SK-N-SH (cell line): ENCODE data around the gene ATXN7L2. TPM values are rescaled to one million over a fixed set of nuclear protein-coding genes. Genes with fewer than 3 reads are reported as not detected.

Experiments
- CTCF ChIA-PET: fragments of 300-600, 350-600 bp; formaldehyde crosslinking; extraction: SDS; loops from one replicate; lab custom pipeline; 2021; lab: Yijun Ruan, JAX
- POLR2A ChIA-PET: fragments of 350-600 bp; sonication (Branson Sonifier 250); formaldehyde crosslinking; extraction: SDS; loops from one replicate; lab custom pipeline; 2020; ENCODE audit warnings: antibody characterized with exemption, inconsistent platforms; lab: Yijun Ruan, JAX
- DNase-seq: peaks from one replicate; pipeline ENCODE4 v3.0.0; 2012
- H2AFZ ChIP-seq: fragments of 200-600 bp; sonication (generic); 2 replicates; pipeline ENCODE4 v1.8.1; 2016; ENCODE audit warnings: antibody characterized with exemption, mild to moderate bottlenecking, low read depth
- H3F3A ChIP-seq: fragments of 200-600 bp; sonication (generic); replicated peaks from 2 replicates; pipeline ENCODE3; 2016; ENCODE audit warnings: antibody characterized with exemption, mild to moderate bottlenecking; ENCODE audit not compliant: insufficient read depth
- H3K27ac ChIP-seq, 2 experiments: fragments of 200-500 bp in 1 of 2; fragments of 200-600 bp in 1 of 2; sonication (Bioruptor generic) in 1 of 2; sonication (generic), shearing (Covaris generic) in 1 of 2; 2 replicates each; pipeline versions ENCODE4 v1.5.1 to v1.6.1; 2014 to 2016; ENCODE audit warnings: low read depth in 2 of 2, inconsistent platforms in 1 of 2, low read length in 1 of 2, mild to moderate bottlenecking in 1 of 2, mixed read lengths in 1 of 2
- H3K27me3 ChIP-seq: fragments of 200-600 bp; sonication (generic), shearing (Covaris generic); 2 replicates; pipeline ENCODE4 v1.6.1; 2016; ENCODE audit warnings: mixed run types; ENCODE audit not compliant: insufficient read depth
- H3K36me3 ChIP-seq, 2 experiments: fragments of 200-500 bp in 1 of 2; fragments of 200-600 bp in 1 of 2; sonication (Bioruptor generic) in 1 of 2; sonication (generic) in 1 of 2; replicated peaks in 1 of 2; 2 replicates each; pipeline versions ENCODE3 to v1.5.1; 2014 to 2016; ENCODE audit warnings: low read length in 1 of 2, mild to moderate bottlenecking in 1 of 2; ENCODE audit not compliant: insufficient read depth in 2 of 2, control insufficient read depth in 1 of 2
- H3K4me1 ChIP-seq, 2 experiments: fragments of 200-500 bp in 1 of 2; fragments of 200-600 bp in 1 of 2; sonication (Bioruptor generic) in 1 of 2; sonication (generic), shearing (Covaris generic) in 1 of 2; 2 replicates each; pipeline versions ENCODE4 v1.5.1 to v1.6.1; 2014 to 2016; ENCODE audit warnings: low read depth in 1 of 2, low read length in 1 of 2, mixed run types in 1 of 2; ENCODE audit not compliant: insufficient read depth in 2 of 2, control insufficient read depth in 1 of 2
- H3K4me2 ChIP-seq: fragments of 200-600 bp; sonication (generic), shearing (Covaris generic); 2 replicates; pipeline ENCODE4 v1.6.1; 2017; ENCODE audit warnings: mixed run types
- H3K4me3 ChIP-seq, 2 experiments: fragments of 200-500 bp in 1 of 2; fragments of 200-600 bp in 1 of 2; sonication (Bioruptor generic) in 1 of 2; sonication (generic), shearing (Covaris generic) in 1 of 2; 2 replicates each; pipeline versions ENCODE4 v1.5.1 to v1.8.1; 2014 to 2016; ENCODE audit warnings: low read depth in 2 of 2, inconsistent platforms in 1 of 2, low read length in 1 of 2, mild to moderate bottlenecking in 1 of 2, mixed read lengths in 1 of 2, moderate library complexity in 1 of 2
- H3K79me2 ChIP-seq: fragments of 200-600 bp; sonication (generic); 2 replicates; pipeline ENCODE4 v1.8.1; 2017; ENCODE audit warnings: mild to moderate bottlenecking; ENCODE audit not compliant: insufficient read depth
- H3K9ac ChIP-seq: fragments of 200-600 bp; sonication (generic); 2 replicates; pipeline ENCODE4 v1.6.1; 2017; ENCODE audit warnings: mixed run types
- H3K9me2 ChIP-seq: fragments of 200-600 bp; sonication (generic); 2 replicates; pipeline ENCODE4 v1.6.1; 2017; ENCODE audit warnings: mixed run types
- H3K9me3 ChIP-seq: fragments of 200-600 bp; sonication (generic); 2 replicates; pipeline ENCODE4 v1.6.1; 2017; ENCODE audit warnings: mixed run types, mild to moderate bottlenecking, moderate library complexity
- H4K20me1 ChIP-seq: fragments of 200-600 bp; sonication (generic); 2 replicates; pipeline ENCODE4 v1.6.1; 2017; ENCODE audit warnings: mild to moderate bottlenecking, mixed run types; ENCODE audit not compliant: insufficient read depth
- CHD2 ChIP-seq: fragments of 150-350 bp; IDR thresholded peaks from 2 replicates; pipeline ENCODE4 v1.6.1; 2018; ENCODE audit warnings: low read length; ENCODE audit not compliant: partially characterized antibody
- ELF1 ChIP-seq: IDR thresholded peaks from 2 replicates; pipeline ENCODE4 v1.4.0; 2012
- EP300 ChIP-seq, 2 experiments: IDR thresholded peaks; 2 replicates each; pipeline versions ENCODE4 v1.4.0 to v1.6.1; 2012; ENCODE audit warnings: borderline replicate concordance in 1 of 2, low read depth in 1 of 2, low read length in 1 of 2
- EZH2phosphoT487 ChIP-seq: fragments of 200-600 bp; sonication (generic); IDR thresholded peaks from 2 replicates; pipeline ENCODE4 v1.6.1; 2017; ENCODE audit warnings: low read depth, mixed run types, mild to moderate bottlenecking, antibody characterized with exemption, moderate library complexity, borderline replicate concordance
- FOSL2 ChIP-seq: IDR thresholded peaks from 2 replicates; pipeline ENCODE4 v1.4.0; 2012; ENCODE audit warnings: low read depth, mild to moderate bottlenecking, moderate library complexity, borderline replicate concordance
- FOXJ3 ChIP-seq: sonication (generic); formaldehyde crosslinking; IDR thresholded peaks from 2 replicates; pipeline ENCODE4 v1.5.1; 2020; ENCODE audit warnings: mild to moderate bottlenecking, missing genetic modification reagents
- FOXM1 ChIP-seq: IDR thresholded peaks from 2 replicates; pipeline ENCODE4 v1.4.0; 2012; ENCODE audit warnings: low read depth, mild to moderate bottlenecking
- GABPA ChIP-seq: IDR thresholded peaks from 2 replicates; pipeline ENCODE4 v1.4.0; 2012; ENCODE audit warnings: low read depth, mild to moderate bottlenecking
- GATA2 ChIP-seq: sonication (generic); formaldehyde crosslinking; IDR thresholded peaks from 2 replicates; pipeline ENCODE4 v1.5.0; 2020; ENCODE audit warnings: mild to moderate bottlenecking, missing genetic modification reagents
- IRF3 ChIP-seq: fragments of 150-350 bp; IDR thresholded peaks from 2 replicates; pipeline ENCODE4 v1.6.1; 2016; ENCODE audit warnings: mild to moderate bottlenecking, low read depth, low read length
- MAX ChIP-seq: IDR thresholded peaks from 2 replicates; pipeline ENCODE4 v1.4.0; 2012; ENCODE audit warnings: low read depth
- MXI1 ChIP-seq: IDR thresholded peaks from 2 replicates; pipeline ENCODE4 v1.6.1; 2012; ENCODE audit warnings: mild to moderate bottlenecking, low read depth, low read length, improper control_type of control experiment
- NRF1 ChIP-seq: IDR thresholded peaks from 2 replicates; pipeline ENCODE4 v1.6.1; 2012; ENCODE audit warnings: low read depth, mild to moderate bottlenecking, low read length
- SIN3A ChIP-seq: IDR thresholded peaks from 2 replicates; pipeline ENCODE4 v1.6.1; 2012; ENCODE audit warnings: low read depth, mild to moderate bottlenecking, low read length, moderate library complexity, borderline replicate concordance
- SMC3 ChIP-seq: IDR thresholded peaks from 2 replicates; pipeline ENCODE4 v1.6.1; 2012; ENCODE audit warnings: low read depth, low read length, improper control_type of control experiment
- TCF12 ChIP-seq: IDR thresholded peaks from 2 replicates; pipeline ENCODE4 v1.4.0; 2012
- TEAD4 ChIP-seq: IDR thresholded peaks from 2 replicates; pipeline ENCODE4 v1.4.0; 2012; ENCODE audit warnings: mild to moderate bottlenecking, borderline replicate concordance; ENCODE audit not compliant: insufficient read depth
- USF1 ChIP-seq: IDR thresholded peaks from 2 replicates; pipeline ENCODE4 v1.4.0; 2012; ENCODE audit warnings: low read depth, borderline replicate concordance
- USF2 ChIP-seq: fragments of 150-350 bp; IDR thresholded peaks from 2 replicates; pipeline ENCODE4 v1.6.1; 2017; ENCODE audit warnings: antibody characterized with exemption, low read length, low read depth, borderline replicate concordance
- WGBS: methylation state at CpG from one replicate; pipeline ENCODE4 v1.1.6; 2017; ENCODE audit warnings: low lambda C conversion rate; 5-methylcytosine and 5-hydroxymethylcytosine counted together
- polyA plus RNA-seq, 3 experiments: library from polyadenylated mRNA; depleted of rRNA; stranded (reverse); fragments of >200 nt; gene quantifications; 2 replicates each; pipeline ENCODE4 v1.2.3, GENCODE V29; 2012
- TF ChIP-seq, protein P1 (sequence below): IDR thresholded peaks from 2 replicates; pipeline ENCODE4 v1.6.1; 2012; ENCODE audit warnings: mild to moderate bottlenecking, low read depth, low read length, moderate library complexity

Gene ATXN7L2
- polyA plus RNA-seq, 1 of the 3 experiments (the other 2 are of a cell fraction): 4.0 TPM

DNA sequence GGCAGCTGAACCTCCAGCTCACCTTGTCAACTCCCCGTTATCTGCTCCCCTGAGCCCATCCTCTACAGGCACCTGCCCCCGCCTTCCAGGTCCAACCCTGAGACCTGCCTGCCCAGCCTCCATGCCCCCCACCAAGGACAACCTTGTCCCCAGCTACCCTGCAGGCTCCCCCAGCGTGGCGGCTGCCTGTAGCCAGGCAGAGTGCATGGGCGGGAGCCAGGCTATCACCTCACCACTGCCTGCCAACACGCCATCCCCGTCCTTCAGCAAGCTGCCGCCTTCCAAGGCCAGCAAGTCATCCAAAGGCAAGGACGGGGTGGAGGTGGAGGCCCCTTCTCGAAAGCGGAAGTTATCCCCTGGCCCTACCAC lies 7.2 kb downstream of the ATXN7L2 start (continued):
- TF ChIP-seq EP300 (IDR thresholded peaks at IDR 0.05; ENCODE audit: borderline replicate concordance in 1 of 2, low read depth in 1 of 2, low read length in 1 of 2) (no peak), CHD2 (no peak), GABPA (no peak)

DNA sequence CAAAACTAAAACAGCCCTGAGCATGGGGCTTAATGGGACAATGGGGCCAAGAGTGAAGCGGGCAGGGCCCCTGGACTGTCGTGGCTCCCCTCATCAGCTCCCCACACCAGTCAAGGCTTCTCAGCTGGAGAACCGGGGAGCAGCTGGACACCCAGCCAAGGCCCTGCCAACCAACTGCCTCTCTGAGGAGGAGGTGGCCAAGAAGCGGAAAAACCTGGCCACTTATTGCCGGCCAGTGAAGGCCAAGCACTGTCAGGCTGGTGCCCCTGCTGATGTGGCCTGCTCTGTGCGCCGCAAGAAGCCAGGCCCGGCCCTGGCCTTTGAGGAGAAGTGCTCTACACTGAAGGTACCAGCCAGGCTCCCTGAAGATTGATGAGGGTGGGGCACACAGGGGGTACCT lies 7.7 kb downstream of the ATXN7L2 start:
- no peak overlapping the region for H2AFZ ChIP-seq
- no peaks in the 10 kb centered on the region for H4K20me1 ChIP-seq
- no peak for DNase-seq
- H3F3A ChIP-seq: no peaks in the 10 kb centered on the region
- no peaks in the 10 kb centered on the region for H3K9me3 ChIP-seq
- H3K4me2 ChIP-seq: no peak overlapping the region
- TF ChIP-seq TCF12 (no peak), MAX (no peak), TEAD4 (no peak), GABPA (no peak), GATA2 (no peak), SMC3 (no peak), EZH2phosphoT487 (no peak), ELF1 (no peak), IRF3 (no peak), FOXJ3 (no peak), FOSL2 (no peak)
- H3K4me1 ChIP-seq: peaks cover 0 to 11% of the 10 kb centered on the region in 2 experiments; a peak in 2 of 4 replicates
- H3K36me3 ChIP-seq: peaks cover under 1 to 19% of the 10 kb centered on the region in 2 experiments
- H3K27ac ChIP-seq: no peak overlapping the region
- H3K9me2 ChIP-seq: no peaks in the 10 kb centered on the region
- POLR2A ChIA-PET: interaction anchor here (1.0 to 1.6 kb wide), 3 partner anchors 39 to 42 kb away, joined by 3 to 7 read pairs (median 5); no protein-coding TSS in a partner anchor
- no peaks in the 10 kb centered on the region for H3K27me3 ChIP-seq
- CTCF ChIA-PET: interaction anchor here (0.8 to 40.2 kb wide), 26 partner anchors 9 to 743 kb away, joined by 3 to 1710 read pairs (median 4); partner anchors contain the start of genes AMIGO1, GNAI3 and GPR61
- H3K9ac ChIP-seq: no peak overlapping the region
- WGBS: no CpG with 5 or more reads among the region's 8 CpGs
- no peak overlapping the region for H3K4me3 ChIP-seq
- peaks cover 19% of the 10 kb centered on the region for H3K79me2 ChIP-seq

- no peak overlapping the region for H3K9ac ChIP-seq
- H3K9me2 ChIP-seq: no peaks in the 10 kb centered on the region
- H3K4me3 ChIP-seq: no peak overlapping the region
- CTCF ChIA-PET: interaction anchor here (0.7 to 40.2 kb wide), 13 partner anchors 9 to 282 kb away, joined by 3 to 1710 read pairs (median 4); partner anchors contain the start of genes AMIGO1, ATXN7L2 and GPR61
- no peaks in the 10 kb centered on the region for H3F3A ChIP-seq
- H3K9me3 ChIP-seq: no peaks in the 10 kb centered on the region
- 67% methylated on average over 4 of the region's 4 CpGs for WGBS
- H3K36me3 ChIP-seq: peaks cover 5 to 26% of the 10 kb centered on the region in 2 experiments
- H4K20me1 ChIP-seq: no peaks in the 10 kb centered on the region
- H2AFZ ChIP-seq: no peak overlapping the region
- H3K27ac ChIP-seq: no peak overlapping the region
- H3K27me3 ChIP-seq: no peaks in the 10 kb centered on the region
- peaks cover 19% of the 10 kb centered on the region for H3K79me2 ChIP-seq
- peaks cover 0 to 11% of the 10 kb centered on the region in 2 experiments; a peak in 2 of 4 replicates for H3K4me1 ChIP-seq
- H3K4me2 ChIP-seq: no peak overlapping the region
- POLR2A ChIA-PET: interaction anchor here (1.4 to 1.6 kb wide), 2 partner anchors 38 to 40 kb away, joined by 6 to 7 read pairs; no protein-coding TSS in a partner anchor
- DNase-seq: no peak
- TF ChIP-seq FOXM1 (no peak), SMC3 (no peak), NRF1 (no peak), USF1 (no peak), SIN3A (no peak), MXI1 (no peak), USF2 (no peak), FOSL2 (no peak)
- TF ChIP-seq, protein P1, sequence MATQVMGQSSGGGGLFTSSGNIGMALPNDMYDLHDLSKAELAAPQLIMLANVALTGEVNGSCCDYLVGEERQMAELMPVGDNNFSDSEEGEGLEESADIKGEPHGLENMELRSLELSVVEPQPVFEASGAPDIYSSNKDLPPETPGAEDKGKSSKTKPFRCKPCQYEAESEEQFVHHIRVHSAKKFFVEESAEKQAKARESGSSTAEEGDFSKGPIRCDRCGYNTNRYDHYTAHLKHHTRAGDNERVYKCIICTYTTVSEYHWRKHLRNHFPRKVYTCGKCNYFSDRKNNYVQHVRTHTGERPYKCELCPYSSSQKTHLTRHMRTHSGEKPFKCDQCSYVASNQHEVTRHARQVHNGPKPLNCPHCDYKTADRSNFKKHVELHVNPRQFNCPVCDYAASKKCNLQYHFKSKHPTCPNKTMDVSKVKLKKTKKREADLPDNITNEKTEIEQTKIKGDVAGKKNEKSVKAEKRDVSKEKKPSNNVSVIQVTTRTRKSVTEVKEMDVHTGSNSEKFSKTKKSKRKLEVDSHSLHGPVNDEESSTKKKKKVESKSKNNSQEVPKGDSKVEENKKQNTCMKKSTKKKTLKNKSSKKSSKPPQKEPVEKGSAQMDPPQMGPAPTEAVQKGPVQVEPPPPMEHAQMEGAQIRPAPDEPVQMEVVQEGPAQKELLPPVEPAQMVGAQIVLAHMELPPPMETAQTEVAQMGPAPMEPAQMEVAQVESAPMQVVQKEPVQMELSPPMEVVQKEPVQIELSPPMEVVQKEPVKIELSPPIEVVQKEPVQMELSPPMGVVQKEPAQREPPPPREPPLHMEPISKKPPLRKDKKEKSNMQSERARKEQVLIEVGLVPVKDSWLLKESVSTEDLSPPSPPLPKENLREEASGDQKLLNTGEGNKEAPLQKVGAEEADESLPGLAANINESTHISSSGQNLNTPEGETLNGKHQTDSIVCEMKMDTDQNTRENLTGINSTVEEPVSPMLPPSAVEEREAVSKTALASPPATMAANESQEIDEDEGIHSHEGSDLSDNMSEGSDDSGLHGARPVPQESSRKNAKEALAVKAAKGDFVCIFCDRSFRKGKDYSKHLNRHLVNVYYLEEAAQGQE: no peak
Observed at GRCh38 chr1:109492779-109493178, 9.1 kb downstream of the ATXN7L2 start.
